ENCODE measurements around the gene CAPN9.
"Not testable (repeated sequence)": the region's sequence is repeated elsewhere in the genome, so short reads cannot be mapped to it uniquely, and the experiment has no call there.

CAPN9 gene

GRCh38 chr1:230711245-230711644 lies 35.9 kb upstream of the CAPN9 start:
- no peak for DNase-seq

DNA sequence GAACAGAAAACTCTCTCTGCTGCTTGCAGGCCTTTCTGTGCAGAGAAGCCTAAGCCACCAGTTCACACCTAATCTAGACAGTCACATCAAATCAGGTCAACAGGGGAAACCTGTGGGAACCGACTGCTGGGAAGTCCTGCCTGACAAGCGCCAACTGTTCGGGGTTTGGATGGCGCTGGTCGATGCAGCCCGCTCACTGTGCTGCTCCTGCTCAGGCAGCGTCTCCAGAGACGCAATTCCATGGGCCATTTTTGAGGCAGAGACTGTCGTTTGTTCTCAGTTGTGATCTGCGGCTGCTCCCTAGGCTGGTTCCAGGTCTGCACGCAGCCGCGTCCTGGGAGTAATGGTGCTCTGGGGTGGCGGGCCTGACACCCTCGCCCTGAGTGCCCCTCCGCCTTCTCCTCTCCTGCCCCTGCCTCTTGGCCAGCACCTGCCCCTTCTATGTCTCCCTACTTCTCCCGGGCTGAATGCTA lies 34.7 kb upstream of the CAPN9 start:
- DNase-seq: no peak

- no peak for DNase-seq
Measured at GRCh38 chr1:230713138-230713537, 34.0 kb upstream of the CAPN9 start.

- no peak for DNase-seq
Measured at GRCh38 chr1:230713547-230713914, 33.7 kb upstream of the CAPN9 start.

DNA sequence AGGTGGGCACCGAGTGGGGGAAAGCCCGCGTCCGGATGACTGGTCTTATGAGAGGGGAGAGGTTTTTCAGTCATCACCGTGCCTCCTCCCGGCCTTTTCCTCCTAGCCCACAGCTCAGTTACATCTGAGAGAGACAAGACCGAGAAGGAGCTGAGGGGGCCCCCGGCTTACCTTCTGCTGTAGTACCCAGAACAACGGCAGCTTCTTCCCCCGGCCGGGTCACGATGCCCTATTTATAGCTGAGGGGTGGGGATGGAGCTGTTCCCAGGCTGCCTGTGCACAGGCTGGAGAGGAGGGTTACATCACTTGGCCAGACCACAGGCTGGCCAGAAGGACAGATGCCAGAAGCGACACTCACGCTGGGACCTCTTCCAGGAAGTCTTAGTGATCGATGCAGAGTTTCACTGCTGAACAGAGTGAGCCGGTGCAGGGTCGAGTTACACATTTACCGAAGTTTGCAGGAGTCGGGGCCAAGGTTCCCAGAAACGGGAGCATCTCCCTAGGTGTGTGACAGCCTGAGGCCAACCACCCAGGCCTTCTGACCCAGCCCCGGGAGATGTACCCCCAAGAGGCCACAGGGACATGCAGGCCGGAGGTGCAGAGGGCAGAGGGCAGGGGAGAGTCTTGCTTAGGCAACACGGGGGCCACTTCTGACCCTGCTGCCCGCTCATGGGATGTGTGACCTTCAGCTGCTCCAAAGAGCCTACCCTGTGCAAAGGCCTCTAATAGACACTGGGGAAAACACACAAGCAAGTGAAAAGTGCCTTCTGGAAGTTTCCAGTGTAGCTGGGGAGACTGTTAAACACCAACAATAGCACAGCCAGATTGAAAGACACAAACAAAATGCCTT lies 33.0 kb upstream of the CAPN9 start, which contains the start of gene AGT:
AGT (minus strand) TSS at position 208 of the 850 bp plus-strand sequence. CDS start 3,299 bp downstream, outside the sequence.
- DNase-seq: peak; percentile 90

DNA sequence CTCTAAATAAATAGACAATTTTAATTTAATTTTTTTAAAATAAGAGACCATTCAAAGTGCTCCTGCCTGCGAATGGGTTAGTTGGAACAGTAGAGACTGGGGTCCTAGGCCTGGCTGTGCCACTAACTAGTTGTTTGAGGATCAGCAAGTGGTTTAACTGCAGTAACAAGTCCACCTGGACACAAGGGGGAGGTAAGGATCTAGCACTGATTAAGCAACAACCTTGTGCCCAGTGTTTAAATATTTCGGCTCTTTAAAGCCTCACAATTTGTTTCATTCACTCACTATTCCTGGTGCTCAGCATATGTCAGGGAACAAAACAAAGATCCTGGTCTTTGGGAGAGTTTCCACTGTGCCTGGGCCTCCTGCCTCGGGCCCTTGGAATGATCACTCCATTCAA lies 31.7 kb upstream of the CAPN9 start:
- DNase-seq: no peak

DNA sequence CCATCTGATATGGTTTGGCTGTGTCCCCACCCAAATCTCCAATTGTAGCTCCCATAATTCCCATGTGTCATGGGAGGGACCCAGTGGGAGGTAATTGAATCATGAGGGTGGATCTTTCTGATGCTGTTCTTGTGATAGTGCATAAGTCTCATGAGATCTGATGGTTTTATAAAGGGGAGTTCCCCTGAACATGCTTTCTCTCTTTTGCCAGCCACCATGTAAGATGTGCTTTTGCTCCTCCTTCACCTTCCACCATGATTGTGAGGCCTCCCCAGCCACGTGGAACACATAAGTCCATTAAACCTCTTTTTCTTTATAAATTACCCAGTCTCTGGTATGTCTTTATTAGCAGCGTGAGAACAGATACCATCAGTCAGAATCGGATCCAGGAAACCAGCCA lies 30.7 kb upstream of the CAPN9 start:
- DNase-seq: not testable (repeated sequence)

- DNase-seq: no peak
Measured at GRCh38 chr1:230717251-230717650, 29.9 kb upstream of the CAPN9 start.

DNA sequence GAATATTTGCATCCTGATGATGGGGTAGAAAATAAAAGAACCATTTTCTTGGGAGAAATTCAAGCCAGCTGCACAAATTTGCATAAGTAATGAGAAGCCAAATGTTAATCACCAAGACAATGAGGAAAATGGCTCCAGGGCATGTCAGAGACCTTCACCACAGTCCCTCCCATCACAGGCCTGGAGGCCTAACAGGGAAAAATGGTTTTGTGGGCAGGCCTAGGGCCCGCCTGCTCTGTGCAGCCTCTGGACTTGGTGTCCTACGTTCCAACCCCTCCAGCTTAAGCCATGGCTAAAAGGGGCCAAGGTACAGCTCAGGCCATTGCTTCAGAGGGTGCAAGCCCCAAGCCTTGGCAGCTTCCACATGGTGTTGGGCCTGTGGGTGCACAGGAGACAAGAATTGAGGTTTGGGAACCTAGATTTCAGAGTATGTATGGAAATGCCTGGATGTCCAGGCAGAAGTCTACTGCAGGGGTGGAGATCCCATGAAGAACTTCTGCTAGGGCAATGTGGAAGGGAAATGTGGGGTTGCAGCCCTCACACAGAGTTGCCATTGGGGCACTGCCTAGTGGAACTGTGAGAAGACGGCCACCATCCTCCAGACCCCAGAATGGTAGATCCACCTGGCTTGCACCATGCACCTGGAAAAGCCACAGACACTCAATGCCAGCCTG lies 25.2 kb upstream of the CAPN9 start:
- DNase-seq: not testable (repeated sequence)

- no peak for DNase-seq
Measured at GRCh38 chr1:230725256-230726012, 21.8 kb upstream of the CAPN9 start.

DNA sequence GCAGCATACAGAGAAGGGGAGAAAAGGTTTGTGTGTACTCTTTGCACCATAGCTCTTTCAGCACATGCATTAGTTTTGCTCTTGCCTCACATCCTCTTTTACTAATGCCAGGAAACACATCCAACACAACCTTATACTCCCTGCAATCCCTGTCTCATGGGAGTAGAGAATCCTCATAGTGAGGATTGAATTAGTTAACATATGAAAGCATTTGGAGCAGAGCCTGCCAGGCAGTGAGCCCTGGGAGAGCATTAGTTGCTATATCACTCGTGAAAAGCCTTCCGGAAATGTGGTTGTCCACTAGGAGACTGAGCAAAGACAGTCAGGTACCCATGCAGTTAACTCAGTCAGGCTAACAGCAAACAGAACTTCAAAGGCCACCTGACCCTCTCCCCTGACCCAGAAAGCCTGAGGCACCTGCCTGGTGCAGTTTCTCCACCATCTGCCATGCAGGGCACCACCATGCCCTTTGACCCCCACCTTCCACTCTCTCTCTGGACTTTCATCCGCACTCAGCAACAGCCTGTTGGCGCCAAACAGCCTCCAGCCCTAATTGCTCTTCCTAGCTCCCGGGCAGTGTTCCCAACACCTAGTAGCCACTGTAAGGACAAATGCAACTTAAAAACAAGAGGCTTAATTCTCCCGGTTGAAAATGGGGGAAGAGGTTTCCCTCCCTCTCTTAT lies 18.3 kb upstream of the CAPN9 start:
- no peak for DNase-seq

DNA sequence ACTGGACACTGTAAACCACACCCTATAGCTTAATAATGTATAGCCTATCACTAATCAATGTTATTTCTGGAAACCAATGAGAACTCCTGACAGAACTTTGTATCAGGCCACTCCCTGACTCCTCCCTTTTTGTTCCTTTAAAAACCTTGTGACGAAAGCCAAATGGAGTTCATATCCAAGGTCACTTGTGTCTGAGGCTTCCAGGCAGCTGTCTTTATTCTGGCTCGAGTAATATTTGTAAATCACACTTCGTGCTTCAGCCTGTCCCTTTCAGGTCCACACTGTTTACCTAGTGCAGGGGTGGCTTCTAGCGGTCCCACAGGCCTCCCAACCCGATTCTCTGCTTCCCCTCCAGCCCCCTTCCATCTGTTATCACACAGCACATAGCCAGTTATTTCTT lies 16.2 kb upstream of the CAPN9 start:
- DNase-seq: no peak

- no peak for DNase-seq
Measured at GRCh38 chr1:230735447-230735846, 11.7 kb upstream of the CAPN9 start.

DNA sequence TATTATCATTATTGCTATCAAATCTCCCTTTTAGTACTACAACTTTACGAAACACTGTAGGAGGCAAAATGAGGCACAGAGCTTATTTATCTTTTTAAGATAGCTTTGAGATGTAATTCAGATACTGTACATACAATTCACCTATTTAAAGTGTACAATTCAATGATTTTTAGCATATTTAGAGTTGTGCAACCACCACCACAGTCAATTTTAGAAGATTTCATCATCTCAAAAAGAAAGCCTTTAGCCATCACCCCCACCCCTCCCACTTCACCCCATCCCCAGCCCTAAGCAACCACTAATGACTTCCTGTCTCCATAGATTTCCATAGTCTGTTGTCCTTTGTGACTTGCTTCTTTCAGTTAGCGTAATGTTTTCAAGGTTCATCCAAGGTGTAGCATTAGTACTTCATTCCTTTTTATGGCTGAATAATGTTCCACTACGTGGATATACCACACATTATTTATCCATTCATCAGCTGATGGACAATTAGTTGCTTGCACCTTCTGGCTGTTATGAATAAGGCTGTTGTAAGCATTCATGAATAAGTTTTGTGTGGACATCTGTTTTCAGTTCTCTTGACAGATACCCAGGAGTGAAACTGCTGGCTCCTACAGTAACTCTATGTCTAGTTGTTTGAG lies 9.4 kb upstream of the CAPN9 start:
- DNase-seq: no peak

DNA sequence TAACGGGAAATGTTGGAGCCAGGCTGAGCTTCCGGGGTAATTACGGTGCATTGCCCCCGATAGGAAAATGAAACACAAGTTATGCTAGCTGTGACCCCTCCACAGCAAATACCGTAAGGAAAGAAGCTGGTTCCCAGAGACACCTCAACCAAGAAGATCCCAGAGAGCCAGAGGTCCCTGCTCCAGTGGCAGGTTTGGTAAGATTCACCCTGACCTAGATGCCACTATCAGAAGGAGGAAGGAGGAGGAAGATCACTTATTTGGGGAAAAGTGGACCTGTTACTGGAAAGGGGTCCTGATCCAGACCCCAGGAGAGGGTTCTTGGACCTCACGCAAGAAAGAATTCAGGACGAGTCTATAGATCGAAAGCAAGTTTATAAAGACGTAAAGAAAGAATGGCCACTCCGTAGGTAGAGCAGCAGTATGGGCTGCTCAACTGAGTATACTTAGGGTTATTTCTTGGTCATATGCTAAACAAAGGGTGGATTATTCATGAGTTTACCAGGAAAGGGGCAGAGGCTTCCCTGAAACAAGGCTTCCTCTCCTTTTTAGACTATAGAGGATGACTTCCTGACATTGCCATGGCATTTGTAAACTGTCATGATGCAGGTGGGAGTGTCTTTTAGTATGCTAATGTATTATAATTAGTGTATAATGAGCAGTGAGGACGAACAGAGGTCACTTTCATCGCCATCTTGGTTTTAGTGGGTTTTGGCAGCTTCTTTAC lies 7.5 kb upstream of the CAPN9 start:
- no peak for DNase-seq

DNA sequence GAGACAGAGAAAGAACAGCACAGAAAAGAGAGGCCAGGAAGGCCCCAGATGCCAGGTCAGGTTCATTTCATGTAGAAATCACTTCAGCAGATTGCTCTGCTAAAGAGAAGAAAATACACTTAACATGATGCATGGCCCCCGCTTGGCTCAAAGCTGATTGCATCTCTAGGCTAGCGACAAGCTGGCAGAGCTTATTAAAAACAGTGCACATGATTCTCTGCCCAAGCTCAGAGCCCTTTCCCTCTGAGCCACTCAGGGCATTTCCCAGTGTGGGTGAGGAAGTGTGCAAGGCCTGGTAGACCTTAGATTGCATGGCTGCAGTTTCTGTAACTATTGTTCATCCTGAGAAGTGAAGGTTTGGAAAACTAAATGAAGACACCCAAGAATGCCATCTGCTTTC lies 3.3 kb upstream of the CAPN9 start:
- DNase-seq: no peak

GRCh38 chr1:230744382-230744781 lies 2.8 kb upstream of the CAPN9 start:
- DNase-seq: no peak

DNA sequence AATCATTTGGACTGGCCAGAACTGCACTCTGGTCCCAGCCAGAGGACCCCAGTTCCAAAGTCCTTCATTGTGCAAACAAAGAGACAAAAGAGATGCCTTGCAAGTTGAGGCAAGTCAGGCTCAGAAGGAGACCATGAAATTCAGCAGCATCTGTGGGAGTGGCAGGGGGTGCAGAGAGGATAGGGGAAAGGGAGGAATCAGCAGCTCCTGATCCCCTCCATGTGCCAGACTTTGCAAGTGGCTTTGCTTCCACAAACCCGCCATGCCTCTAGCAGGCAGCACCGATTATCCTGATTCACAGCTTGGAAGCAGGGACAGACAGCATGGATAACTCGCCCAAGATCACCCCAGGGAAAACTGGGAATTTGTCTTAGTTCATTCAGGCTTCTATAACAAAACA lies 2.1 kb upstream of the CAPN9 start:
- DNase-seq: no peak

- DNase-seq: no peak
Measured at GRCh38 chr1:230746617-230747016, 571 bp upstream of the CAPN9 start.

DNA sequence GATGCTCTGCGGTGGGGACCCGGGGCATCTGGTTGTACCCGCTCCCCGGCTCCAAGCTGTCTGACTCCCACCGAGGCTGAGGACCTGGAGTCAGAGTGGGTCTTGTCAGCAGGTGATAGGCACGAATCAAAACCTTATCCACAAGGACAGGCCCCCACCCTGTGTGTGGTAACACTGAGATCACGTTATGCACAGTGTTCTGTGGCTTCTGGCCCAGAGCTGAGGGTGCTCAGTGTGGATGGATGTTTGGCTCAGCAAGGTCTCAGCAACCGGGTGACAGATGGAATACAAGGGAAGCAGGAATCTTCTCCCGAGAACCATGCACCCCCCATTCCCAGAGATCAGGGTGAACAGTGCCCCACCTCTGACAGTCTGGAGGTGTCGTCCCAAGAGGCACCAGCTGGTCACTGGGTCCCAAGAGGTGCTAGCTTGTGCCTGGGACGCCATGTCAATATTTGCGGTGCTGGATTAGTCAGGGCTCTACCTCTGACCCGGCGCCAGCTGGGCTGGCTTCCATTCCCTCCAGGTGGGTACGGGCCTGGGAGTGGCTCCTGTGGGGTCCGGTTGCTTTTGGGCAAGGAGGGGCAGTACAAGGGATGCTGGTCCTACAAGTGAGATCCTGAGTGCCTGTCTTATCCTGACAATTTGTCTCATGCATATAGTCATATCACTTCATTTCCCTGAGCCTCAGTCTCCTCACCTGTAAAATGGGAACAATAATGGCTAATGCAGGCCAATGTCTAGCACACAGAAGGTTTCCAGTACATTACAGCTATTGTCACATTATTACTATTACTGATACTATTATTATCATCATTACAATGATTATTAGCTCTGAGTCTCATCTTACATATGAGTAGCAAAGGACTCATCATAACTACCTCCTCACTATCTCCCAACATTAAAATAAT lies 957 bp downstream of the CAPN9 start:
- DNase-seq: no peak

GRCh38 chr1:230749150-230749549 lies 2.0 kb downstream of the CAPN9 start:
- no peak for DNase-seq

All from left hindlimb (tissue), 1 donor.